ENCODE measurements around the gene IFT88. TPM values are rescaled to one million over a fixed set of nuclear protein-coding genes. Genes with fewer than 3 reads are reported as not detected.

IFT88 gene
- total and polyA plus RNA-seq, 11 donors: 3.4 to 11.4 (median 8.2) TPM

DNA sequence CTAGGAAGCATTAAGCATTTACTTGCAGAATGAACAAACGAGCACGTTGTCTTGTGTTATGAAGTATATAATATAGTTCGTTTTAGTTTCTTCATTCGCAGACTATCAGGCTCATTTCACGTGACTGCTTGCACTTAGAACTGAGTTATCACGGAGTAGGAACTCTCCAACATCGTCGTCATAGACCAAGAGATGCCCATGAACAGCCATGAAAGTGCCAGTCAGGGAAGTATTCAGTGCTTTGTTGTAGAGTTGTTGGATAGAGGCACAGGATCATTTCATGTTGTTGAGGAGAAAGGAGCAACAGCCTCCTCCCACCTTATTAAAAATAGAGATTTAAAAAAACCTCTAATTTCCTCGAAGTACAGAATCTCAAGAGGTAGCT lies 135.6 kb downstream of the IFT88 start:
- peaks cover 0 to 25% (median 0%) of the 10 kb centered on the region in 9 donors for H3K27me3 ChIP-seq
- H3K4me1 ChIP-seq: peaks cover 0 to 17% (median 5%) of the 10 kb centered on the region in 12 donors
- H3K27ac ChIP-seq: peak overlapping the region in 2 of 12 donors; percentile 24 to 54
- no peak for DNase-seq
- no peaks in the 10 kb centered on the region for H3K36me3 ChIP-seq
- intact Hi-C loops (cut with DNase I): loop anchor here in 5 of 10 donors (5.0 to 10.0 kb wide), 5 partner anchors 122 to 208 kb away; partner anchors contain the start of gene IFT88 (in 1 of the 5)
- H3K9me3 ChIP-seq: no peaks in the 10 kb centered on the region
- TF ChIP-seq, protein P1, sequence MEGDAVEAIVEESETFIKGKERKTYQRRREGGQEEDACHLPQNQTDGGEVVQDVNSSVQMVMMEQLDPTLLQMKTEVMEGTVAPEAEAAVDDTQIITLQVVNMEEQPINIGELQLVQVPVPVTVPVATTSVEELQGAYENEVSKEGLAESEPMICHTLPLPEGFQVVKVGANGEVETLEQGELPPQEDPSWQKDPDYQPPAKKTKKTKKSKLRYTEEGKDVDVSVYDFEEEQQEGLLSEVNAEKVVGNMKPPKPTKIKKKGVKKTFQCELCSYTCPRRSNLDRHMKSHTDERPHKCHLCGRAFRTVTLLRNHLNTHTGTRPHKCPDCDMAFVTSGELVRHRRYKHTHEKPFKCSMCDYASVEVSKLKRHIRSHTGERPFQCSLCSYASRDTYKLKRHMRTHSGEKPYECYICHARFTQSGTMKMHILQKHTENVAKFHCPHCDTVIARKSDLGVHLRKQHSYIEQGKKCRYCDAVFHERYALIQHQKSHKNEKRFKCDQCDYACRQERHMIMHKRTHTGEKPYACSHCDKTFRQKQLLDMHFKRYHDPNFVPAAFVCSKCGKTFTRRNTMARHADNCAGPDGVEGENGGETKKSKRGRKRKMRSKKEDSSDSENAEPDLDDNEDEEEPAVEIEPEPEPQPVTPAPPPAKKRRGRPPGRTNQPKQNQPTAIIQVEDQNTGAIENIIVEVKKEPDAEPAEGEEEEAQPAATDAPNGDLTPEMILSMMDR (IDR thresholded peaks at IDR 0.05): no peak
- no peak for TF ChIP-seq POLR2A (IDR thresholded peaks at IDR 0.05)
- no peak for ATAC-seq
- peak overlapping the region; percentile 34 to 84 (median 69) for H3K4me3 ChIP-seq
- WGBS, 4 donors: 21 to 43% (median 34%) methylated on average over 9 of the region's 9 CpGs

DNA sequence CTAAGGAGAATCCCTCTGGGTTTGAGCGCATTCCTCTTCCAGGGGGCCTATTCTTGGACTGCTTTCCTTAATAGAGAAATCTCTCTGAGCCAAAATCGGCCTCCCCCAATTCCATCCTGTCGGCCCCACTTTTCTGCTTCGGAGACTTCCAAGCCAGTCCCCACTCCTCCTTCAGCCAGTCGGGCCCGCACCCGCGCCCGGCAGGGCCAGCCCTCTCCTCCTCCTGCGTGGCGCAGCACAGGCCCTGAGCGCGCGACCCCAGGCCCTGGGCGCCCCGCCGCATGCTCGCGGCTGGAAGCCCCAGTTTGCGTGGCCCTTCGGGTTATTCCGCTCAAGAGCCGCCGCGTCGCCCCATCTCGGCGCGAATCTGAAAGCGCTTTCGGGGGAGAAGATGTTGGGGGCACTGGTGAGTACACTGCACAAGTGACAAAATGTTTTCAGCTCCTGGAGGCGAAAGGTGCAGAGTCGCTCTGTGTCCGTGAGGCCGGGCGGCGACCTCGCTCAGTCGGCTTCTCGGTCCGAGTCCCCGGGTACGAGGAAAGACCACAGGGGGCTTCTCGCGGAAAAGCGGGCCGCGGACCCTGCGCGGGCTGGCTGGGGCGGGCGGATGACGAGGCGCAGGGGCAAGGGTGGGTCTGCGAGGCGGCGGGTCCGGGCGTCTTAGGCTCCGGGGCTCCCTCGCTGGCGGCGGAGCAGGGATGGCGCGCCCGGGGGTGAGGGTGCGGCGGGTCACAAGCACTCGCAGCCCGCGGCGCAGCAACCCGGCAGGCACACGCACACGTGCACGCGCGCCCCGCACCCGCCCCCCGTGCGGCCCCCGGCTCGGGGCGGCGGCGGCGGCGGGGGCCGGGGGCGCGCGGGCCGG lies 136.2 kb downstream of the IFT88 start, which contains the start of gene IL17D:
TSS of gene IL17D (plus strand) at position 785 of the 865 bp plus-strand sequence. CDS start 303 bp downstream, outside the sequence.
- peaks cover 0 to 17% (median 5%) of the 10 kb centered on the region in 12 donors for H3K4me1 ChIP-seq
- TF ChIP-seq, protein P1 (IDR thresholded peaks at IDR 0.05): no peak
- no peak for TF ChIP-seq POLR2A (IDR thresholded peaks at IDR 0.05)
- no peak for DNase-seq
- intact Hi-C loops (cut with DNase I): loop anchor here in 5 of 10 donors (5.0 to 10.0 kb wide), 5 partner anchors 122 to 208 kb away; partner anchors contain the start of gene IFT88 (in 1 of the 5)
- peak within 1 kb of the TSS; percentile 39 to 84 (median 70) for H3K4me3 ChIP-seq
- H3K9me3 ChIP-seq: no peaks in the 10 kb centered on the region
- no peaks in the 10 kb centered on the region for H3K36me3 ChIP-seq
- peaks cover 0 to 25% (median 0%) of the 10 kb centered on the region in 9 donors for H3K27me3 ChIP-seq
- H3K27ac ChIP-seq: peak within 1 kb of the TSS in 6 of 12 donors; percentile 24 to 64 (median 52)
- ATAC-seq: peak in 3 of 4 donors; percentile 38 to 53 (median 38)
- 1 to 3% (median 1%) methylated on average over 24 to 94 of the region's 94 CpGs for WGBS, 4 donors

DNA sequence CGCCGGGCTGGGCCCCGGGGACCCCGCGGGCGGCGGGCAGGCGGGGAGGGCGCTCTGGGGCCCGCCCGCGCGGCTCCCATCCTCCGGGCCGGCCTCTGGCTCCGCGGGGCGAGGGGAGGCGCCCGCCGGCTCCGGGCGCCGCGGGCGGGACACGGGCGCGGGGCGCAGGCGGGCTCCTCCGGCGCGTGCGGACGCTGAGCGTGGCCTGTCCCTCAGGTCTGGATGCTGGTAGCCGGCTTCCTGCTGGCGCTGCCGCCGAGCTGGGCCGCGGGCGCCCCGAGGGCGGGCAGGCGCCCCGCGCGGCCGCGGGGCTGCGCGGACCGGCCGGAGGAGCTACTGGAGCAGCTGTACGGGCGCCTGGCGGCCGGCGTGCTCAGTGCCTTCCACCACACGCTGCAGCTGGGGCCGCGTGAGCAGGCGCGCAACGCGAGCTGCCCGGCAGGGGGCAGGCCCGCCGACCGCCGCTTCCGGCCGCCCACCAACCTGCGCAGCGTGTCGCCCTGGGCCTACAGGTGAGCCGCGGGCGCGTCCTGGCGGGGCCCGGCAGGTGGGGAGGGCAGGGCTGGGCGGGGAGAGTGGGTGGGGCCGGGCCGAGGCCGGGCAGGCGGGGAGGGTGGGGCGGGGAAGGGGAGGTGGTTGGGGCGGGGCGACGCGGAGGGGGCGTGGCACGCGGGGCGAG lies 137.0 kb downstream of the IFT88 start:
- 0 to 1% methylated on average over 96 to 98 of the region's 98 CpGs; no CpG with 5 or more reads in 2 of the 4 donors for WGBS, 4 donors
- intact Hi-C loops (cut with DNase I): loop anchor here in 5 of 10 donors (5.0 to 10.0 kb wide), 5 partner anchors 121 to 209 kb away; partner anchors contain the start of gene IFT88 (in 1 of the 5)
- no peak for TF ChIP-seq POLR2A (IDR thresholded peaks at IDR 0.05)
- TF ChIP-seq, protein P1 (IDR thresholded peaks at IDR 0.05): peak; percentile 7 to 66 (median 42)
- peaks cover 0 to 17% (median 5%) of the 10 kb centered on the region in 12 donors for H3K4me1 ChIP-seq
- no peaks in the 10 kb centered on the region for H3K9me3 ChIP-seq
- peak; percentile 71 to 91 (median 85) for ATAC-seq
- H3K27ac ChIP-seq: peak overlapping the region in 2 of 12 donors; percentile 34 to 63
- H3K36me3 ChIP-seq: no peaks in the 10 kb centered on the region
- DNase-seq: peak; percentile 67 to 87 (median 79)
- H3K4me3 ChIP-seq: peak overlapping the region in 11 of 12 donors; percentile 16 to 74 (median 58)
- peaks cover 0 to 25% (median 0%) of the 10 kb centered on the region in 9 donors for H3K27me3 ChIP-seq

Data from heart left ventricle (tissue), 16 donors.